GM12874 (cell line): Measurements from ENCODE around the gene NSUN3.

Source experiments
- TF ChIP-seq, protein P1 (sequence below): IDR thresholded peaks from 2 replicates; pipeline ENCODE4 v1.5.1; 2011; ENCODE audit warnings: low read depth, mild to moderate bottlenecking, control low read depth, low read length, moderate library complexity; ENCODE audit not compliant: insufficient read depth

The NSUN3 gene

DNA sequence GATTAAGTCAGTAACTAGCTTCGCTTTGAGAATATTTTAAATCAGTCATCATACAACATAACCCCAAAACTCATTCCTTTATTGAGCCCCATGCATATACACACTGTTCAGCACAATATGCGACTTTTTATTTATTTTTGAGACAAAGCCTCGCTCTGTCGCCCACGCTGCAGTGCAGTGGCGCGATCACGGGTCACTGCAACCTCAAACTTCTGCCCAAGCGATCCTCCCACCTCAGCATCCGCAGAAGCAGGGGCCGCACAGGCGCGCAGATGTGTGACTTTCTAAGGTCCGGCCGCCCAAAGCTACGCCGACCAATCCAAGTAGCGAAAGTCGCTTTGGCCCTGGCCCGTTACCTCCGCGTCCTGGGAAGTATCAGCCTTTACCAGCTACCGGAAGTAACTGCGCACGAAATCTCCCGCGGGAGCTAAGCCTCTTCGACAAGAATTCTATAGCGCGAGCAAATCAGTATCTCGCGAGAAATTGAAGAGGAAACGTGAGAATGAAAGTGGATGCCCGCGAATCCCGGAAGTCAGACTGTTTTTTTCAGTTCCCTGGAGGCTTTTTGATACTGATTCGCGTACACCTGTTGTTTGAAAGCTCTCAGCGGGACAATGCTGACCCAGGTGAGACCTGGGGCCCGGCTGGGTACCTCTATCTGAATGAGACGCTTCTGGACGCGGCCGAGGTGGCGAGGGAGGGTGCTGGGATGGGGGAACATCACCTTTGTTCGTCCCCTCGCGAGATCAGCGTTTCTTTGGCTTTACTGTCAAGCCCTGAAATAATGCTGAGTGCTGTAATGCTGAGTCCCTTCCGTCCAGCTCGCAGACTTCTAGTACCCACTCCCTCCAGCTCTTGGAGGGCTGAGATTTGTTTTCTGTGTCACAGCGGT, at the start of gene NSUN3, which contains the start of gene DHFR2:
Gene NSUN3, plus strand, starts transcription at position 549 of the 892 bp plus-strand sequence. Its CDS starts 66 bp downstream, at position 615.
Gene DHFR2, minus strand, starts transcription at position 404 of the 892 bp plus-strand sequence. CDS start 1,405 bp downstream, outside the sequence.
- TF ChIP-seq, protein P1, sequence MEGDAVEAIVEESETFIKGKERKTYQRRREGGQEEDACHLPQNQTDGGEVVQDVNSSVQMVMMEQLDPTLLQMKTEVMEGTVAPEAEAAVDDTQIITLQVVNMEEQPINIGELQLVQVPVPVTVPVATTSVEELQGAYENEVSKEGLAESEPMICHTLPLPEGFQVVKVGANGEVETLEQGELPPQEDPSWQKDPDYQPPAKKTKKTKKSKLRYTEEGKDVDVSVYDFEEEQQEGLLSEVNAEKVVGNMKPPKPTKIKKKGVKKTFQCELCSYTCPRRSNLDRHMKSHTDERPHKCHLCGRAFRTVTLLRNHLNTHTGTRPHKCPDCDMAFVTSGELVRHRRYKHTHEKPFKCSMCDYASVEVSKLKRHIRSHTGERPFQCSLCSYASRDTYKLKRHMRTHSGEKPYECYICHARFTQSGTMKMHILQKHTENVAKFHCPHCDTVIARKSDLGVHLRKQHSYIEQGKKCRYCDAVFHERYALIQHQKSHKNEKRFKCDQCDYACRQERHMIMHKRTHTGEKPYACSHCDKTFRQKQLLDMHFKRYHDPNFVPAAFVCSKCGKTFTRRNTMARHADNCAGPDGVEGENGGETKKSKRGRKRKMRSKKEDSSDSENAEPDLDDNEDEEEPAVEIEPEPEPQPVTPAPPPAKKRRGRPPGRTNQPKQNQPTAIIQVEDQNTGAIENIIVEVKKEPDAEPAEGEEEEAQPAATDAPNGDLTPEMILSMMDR: no peak

DNA sequence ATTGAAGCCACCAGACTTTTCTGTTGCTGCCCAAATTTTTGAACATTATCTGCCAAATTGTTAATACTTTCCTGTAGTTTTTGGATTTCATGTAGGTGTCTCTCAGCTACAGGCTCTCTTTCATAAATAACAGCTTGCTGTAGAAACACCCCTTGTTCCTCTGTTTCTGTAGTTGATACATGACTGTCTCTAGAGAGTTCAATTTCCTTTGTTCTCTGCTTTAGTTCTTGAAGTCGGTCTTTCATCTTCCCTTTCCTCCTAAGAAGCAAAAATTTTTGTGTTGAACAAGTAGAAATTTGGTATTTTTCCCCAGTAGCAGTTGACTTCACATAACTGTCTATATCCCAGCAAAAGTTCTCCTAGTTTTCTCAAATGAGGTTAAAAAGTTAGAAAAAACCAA, 47.8 kb upstream of the NSUN3 start:
- TF ChIP-seq, protein P1: no peak

DNA sequence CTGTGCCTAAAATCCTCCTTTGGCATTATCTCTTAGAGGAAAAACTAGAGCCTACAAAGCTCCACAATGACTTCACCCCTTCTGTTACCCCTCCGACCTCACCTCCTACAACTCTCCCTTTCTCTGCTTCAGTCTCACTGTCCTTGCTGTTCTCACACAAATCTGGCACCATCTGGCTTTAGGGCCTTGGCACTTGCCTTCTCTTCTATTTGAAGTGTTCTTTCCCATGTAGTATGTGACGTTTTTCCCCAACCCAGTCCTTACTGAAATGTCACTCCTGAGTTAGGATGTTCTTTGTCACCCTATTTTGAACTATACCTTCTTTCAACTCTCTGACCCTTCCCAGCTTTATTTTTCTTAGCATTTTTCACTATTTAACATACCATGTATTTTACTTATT, 43.2 kb upstream of the NSUN3 start:
- TF ChIP-seq, protein P1: no peak

DNA sequence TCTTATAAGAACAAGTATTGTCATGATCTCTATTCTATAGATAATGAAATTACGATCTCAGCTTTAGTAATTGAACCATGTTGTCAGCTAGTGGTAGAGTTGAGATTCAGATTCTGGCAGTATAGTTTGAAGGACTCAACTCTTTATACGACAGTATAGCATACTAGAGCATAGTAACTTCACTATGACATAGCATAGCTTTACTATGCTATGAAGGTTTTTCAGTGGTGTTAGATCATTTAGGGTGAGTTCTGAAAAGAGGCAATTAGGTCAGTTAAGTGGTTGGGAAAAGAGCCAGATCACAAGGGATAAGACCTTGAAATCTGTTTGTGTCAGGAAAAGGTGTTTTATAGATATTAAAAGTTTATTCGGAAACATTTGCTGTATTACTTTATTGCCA, 42.6 kb upstream of the NSUN3 start:
- TF ChIP-seq, protein P1: no peak

DNA sequence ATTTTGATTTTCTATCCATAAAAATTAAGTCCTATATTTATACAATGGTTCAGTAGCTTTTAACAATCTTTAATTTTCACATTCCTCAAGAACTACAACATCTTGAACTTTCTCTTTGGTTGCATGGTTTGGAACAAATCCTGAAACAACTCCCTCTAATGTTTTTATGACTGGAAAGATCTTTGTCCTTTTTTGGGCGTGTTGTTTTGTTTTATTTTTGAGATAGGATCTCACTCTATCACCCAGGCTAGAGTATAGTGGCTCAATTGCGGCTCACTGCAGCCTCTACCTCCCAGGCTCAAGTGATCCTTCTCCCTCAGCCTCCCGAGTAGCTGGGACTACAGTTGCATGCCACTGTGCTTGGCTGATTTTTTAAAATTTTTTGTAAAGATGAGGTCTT, 38.5 kb upstream of the NSUN3 start:
- TF ChIP-seq, protein P1: no peak

DNA sequence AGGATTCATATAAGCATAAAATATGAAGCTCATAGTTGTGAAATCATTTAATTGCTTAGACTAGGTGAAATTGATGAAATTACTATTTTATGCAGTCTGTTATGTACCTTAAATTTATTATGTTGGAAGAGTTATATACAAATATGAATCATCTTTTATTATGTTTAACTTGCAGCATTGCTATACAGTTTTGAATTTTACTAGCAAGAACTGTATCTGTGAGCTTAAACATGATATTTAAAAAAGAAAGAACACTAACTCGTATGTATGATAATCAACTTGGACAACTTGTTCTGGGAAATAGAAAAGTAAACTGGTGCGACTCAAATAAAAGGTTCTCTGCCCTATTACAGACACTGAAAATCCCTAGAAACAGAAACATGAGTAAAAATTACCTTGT, 36.2 kb upstream of the NSUN3 start:
- TF ChIP-seq, protein P1: no peak

DNA sequence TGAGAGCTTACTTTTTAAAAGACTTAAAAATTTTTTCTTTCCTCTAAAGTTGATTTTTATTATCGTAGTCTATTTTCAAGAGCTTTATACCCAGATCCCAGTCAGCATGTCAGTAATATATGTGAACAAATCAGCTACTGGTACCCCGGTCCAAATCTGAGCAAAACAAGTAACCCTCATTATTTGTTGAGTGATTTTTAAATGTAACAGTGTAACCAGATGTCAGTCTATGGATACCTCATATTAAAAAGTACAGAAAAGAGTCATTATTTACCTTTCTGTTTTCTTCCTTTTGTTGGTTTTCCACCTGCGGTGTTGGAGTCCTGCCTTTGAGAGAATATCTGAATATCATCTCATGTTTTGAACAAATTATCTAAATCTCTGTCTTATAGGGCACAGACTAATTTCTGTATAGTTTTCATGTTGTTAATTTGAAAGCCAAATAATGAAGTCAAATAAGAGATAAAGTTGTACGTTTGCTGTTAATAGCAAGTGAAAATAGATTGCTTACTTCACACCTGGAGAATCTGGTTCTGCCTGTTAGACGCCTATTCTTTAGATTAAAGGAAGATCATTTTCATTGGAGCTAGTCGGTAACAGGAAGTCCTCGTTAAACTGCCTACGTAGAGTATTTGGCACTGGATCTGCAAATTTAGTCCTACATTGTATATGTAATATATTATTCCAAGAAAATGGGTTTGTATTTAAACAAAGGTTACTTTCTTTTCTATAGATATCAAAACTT, 34.6 kb upstream of the NSUN3 start, which contains the start of gene STX19:
Gene STX19, minus strand, starts transcription at position 505 of the 745 bp plus-strand sequence. CDS start 13,328 bp downstream, outside the sequence.
- TF ChIP-seq, protein P1: no peak
